Breast epithelium (tissue), 3 donors: ENCODE measurements around the gene ZNF462.

Experiments
- POLR2AphosphoS5 ChIP-seq, 3 donors: sonication (generic); formaldehyde crosslinking; IDR thresholded peaks; one replicate each; pipeline ENCODE4 v1.6.1; 2017; ENCODE audit warnings: antibody characterized with exemption in 3 of 3
- TF ChIP-seq, protein P1 (sequence below), 3 donors: fragments of 450-650 bp; IDR thresholded peaks; one replicate each; pipeline ENCODE4 v1.5.1; 2016 to 2017; ENCODE audit warnings: antibody characterized with exemption in 3 of 3, mild to moderate bottlenecking in 3 of 3, moderate library complexity in 3 of 3

- TF ChIP-seq, protein P1, sequence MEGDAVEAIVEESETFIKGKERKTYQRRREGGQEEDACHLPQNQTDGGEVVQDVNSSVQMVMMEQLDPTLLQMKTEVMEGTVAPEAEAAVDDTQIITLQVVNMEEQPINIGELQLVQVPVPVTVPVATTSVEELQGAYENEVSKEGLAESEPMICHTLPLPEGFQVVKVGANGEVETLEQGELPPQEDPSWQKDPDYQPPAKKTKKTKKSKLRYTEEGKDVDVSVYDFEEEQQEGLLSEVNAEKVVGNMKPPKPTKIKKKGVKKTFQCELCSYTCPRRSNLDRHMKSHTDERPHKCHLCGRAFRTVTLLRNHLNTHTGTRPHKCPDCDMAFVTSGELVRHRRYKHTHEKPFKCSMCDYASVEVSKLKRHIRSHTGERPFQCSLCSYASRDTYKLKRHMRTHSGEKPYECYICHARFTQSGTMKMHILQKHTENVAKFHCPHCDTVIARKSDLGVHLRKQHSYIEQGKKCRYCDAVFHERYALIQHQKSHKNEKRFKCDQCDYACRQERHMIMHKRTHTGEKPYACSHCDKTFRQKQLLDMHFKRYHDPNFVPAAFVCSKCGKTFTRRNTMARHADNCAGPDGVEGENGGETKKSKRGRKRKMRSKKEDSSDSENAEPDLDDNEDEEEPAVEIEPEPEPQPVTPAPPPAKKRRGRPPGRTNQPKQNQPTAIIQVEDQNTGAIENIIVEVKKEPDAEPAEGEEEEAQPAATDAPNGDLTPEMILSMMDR (IDR thresholded peaks at IDR 0.05), result no peak
- TF ChIP-seq POLR2AphosphoS5 (IDR thresholded peaks at IDR 0.05), result no peak
Observed at GRCh38 chr9:107046692-107047091, 183.7 kb downstream of the ZNF462 start.
